Measurements from ENCODE around the gene KIF13A. TPM values are rescaled to one million over a fixed set of nuclear protein-coding genes. Genes with fewer than 3 reads are reported as not detected.

The KIF13A gene
- polyA plus RNA-seq, 1 experiment: 57.7 TPM

DNA sequence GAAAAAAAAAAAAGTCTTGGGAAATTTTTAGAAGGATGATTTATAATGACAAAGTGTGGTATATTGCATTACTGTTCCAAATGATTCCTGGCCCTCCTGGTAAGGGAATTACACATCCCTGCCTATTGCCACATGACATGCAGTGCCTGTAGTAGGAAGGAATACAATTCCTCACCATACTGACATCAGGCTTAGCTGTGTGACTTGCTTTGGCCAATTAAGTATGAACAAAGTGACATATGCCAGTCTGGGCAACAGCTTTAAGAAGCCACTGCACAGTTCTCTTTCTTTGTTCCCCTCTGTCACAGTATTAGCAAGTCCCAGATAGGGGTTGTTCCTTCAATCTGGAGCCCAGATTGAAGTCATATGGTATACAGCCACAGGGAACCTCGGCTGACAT is 100.5 kb downstream of the KIF13A start:
- POLR2A ChIA-PET: interaction anchor here (0.6 kb wide), 1 partner anchor 52 kb away, joined by 11 read pairs; no protein-coding TSS in a partner anchor
- Histone ChIP-seq H3K27ac (ENCODE audit: low read depth, low read length) (no peak overlapping the region), H3K27me3 (ENCODE audit: control insufficient read depth, insufficient read depth, low read length) (no peaks in the 10 kb centered on the region), H3K9me3 (ENCODE audit: control insufficient read depth, insufficient read depth, low read length) (no peaks in the 10 kb centered on the region), H3K4me3 (ENCODE audit: low read depth, low read length) (no peak overlapping the region)
- CTCF ChIA-PET: no interaction called here
- no peak for DNase-seq (ENCODE audit: low read depth, low spot score)
- TF ChIP-seq, protein P1, sequence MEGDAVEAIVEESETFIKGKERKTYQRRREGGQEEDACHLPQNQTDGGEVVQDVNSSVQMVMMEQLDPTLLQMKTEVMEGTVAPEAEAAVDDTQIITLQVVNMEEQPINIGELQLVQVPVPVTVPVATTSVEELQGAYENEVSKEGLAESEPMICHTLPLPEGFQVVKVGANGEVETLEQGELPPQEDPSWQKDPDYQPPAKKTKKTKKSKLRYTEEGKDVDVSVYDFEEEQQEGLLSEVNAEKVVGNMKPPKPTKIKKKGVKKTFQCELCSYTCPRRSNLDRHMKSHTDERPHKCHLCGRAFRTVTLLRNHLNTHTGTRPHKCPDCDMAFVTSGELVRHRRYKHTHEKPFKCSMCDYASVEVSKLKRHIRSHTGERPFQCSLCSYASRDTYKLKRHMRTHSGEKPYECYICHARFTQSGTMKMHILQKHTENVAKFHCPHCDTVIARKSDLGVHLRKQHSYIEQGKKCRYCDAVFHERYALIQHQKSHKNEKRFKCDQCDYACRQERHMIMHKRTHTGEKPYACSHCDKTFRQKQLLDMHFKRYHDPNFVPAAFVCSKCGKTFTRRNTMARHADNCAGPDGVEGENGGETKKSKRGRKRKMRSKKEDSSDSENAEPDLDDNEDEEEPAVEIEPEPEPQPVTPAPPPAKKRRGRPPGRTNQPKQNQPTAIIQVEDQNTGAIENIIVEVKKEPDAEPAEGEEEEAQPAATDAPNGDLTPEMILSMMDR (IDR thresholded peaks at IDR 0.05; ENCODE audit: low read depth, low read length): no peak

DNA sequence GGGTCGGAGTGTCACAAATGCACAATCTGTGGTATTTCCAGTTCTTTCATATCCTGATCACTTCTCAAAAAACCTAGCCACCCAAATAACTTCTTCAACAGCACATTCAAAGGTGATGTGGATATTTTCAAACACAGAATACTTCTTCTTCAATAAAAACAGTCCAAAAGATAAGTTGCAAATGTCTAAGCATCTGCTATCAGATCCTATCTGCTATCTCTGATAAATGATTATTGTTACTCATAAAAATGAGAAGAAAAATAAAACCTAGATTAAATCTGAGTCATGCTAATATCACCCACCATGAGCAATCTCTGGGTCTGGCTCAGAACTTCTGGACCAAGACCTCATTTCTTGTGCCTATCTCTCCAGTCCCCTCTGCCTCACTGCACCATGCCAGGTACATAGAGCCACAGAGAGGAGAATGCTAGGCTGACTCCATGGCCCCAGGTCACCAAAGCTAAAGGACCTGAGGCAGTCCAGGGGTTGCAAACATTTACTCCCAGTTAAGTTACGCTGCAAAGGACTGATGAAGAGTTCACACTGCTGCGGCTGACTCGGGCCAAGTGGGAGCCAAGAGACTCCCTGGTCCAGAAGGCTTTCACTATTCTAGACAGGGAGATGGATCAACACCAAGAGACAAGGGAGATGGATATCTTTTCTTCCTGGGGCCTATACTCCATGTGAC is 101.4 kb downstream of the KIF13A start:
- TF ChIP-seq, protein P1 (IDR thresholded peaks at IDR 0.05; ENCODE audit: low read depth, low read length): no peak
- H3K4me3 ChIP-seq (ENCODE audit: low read depth, low read length): no peak overlapping the region
- ChIA-PET CTCF (no interaction called here), POLR2A (no interaction called here)
- H3K9me3 ChIP-seq (ENCODE audit: control insufficient read depth, insufficient read depth, low read length): no peaks in the 10 kb centered on the region
- no peaks in the 10 kb centered on the region for H3K27me3 ChIP-seq (ENCODE audit: control insufficient read depth, insufficient read depth, low read length)
- no peak overlapping the region for H3K27ac ChIP-seq (ENCODE audit: low read depth, low read length)
- no peak for DNase-seq (ENCODE audit: low read depth, low spot score)

DNA sequence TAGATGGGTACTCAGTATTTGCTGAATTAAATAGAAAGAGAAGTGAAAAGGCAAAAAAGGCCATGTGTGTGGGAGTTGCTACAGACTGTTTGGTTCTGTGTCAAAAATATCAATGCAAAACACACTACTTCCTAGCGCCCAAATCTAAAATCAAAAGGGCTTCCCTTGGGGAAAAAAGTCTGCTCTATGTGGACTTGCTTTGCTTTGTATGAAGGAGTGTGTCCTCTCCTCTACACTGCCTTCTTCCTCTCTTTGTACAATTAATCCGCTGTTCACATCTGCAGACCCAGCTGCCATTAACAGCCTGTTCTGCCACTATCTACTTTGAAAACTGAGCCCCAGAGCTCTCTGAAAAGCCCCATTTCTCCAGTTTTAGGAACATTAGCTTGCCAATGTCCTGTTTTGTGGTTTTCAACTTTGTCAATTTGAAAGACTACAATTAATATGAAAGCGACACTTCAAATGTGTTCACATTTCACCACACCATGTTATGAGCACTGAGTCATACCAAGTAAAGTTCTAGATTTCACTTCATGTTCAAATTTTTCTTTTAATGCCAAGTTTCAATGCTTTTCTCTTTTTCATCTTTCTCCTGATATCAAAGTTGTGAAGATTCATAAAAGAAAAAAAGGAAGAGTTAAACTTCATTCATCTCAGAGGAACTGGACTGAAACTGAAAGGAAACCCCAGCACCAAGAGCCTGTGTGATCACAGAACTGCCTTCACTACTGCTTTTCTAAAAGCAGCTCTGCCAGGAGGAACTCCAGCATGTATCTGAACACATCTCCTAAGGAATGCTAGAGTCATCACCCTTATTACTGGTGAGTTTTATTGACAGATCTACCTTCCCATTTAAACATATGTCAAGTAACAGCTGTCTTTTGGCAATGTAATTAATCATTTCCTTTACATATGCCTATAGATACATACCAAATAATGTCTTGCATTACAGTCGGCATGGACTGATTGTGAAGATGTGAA is 102.6 kb downstream of the KIF13A start:
- ChIA-PET CTCF (no interaction called here), POLR2A (interaction anchor here (0.8 kb wide), 1 partner anchor 21 kb away, joined by 4 read pairs; no protein-coding TSS in a partner anchor)
- no peak for DNase-seq (ENCODE audit: low read depth, low spot score)
- Histone ChIP-seq H3K4me3 (ENCODE audit: low read depth, low read length) (no peak overlapping the region), H3K27ac (ENCODE audit: low read depth, low read length) (no peak overlapping the region), H3K27me3 (ENCODE audit: control insufficient read depth, insufficient read depth, low read length) (no peaks in the 10 kb centered on the region), H3K9me3 (ENCODE audit: control insufficient read depth, insufficient read depth, low read length) (no peaks in the 10 kb centered on the region)
- TF ChIP-seq, protein P1 (IDR thresholded peaks at IDR 0.05; ENCODE audit: low read depth, low read length): no peak

DNA sequence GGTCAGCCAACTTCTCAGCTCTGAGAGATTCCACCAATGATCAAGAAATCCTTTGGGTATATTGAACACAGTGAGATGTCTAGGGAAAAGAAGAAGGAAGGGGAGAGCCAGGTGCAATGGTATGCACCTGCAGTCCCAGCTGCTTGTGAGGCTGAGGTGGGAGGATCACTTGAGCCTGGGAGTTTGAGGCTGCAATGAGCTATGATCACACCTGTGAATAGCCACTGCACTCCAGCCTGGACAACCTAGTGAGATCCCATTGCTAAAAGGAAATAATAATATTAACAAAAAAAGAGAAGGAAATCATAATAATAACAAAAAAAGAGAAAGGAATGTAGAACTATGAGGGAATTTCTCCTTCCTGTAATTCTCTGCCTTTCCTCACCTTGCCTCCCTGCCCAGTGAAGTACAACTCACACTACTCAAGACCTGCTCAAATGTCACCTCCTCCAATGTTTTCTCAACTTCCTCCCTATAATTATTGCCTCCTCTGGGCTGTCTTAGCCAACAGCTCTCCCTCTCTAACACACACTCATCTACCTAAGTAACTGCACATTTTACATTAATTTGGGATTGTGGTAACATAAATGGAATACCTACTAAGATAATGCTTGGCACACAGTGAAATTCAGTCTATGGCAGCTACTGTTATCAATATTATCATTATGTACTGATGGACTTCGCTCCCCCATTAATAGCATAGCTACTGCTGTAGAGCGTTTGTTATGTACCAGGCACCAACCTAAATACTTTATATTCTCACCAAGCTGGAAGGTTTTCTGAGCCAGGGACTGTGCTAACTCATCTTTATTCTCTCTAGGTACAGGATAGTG is 103.6 kb downstream of the KIF13A start:
- TF ChIP-seq, protein P1 (IDR thresholded peaks at IDR 0.05; ENCODE audit: low read depth, low read length): no peak
- no peak for DNase-seq (ENCODE audit: low read depth, low spot score)
- H3K4me3 ChIP-seq (ENCODE audit: low read depth, low read length): no peak overlapping the region
- H3K9me3 ChIP-seq (ENCODE audit: control insufficient read depth, insufficient read depth, low read length): no peaks in the 10 kb centered on the region
- POLR2A ChIA-PET: no interaction called here
- CTCF ChIA-PET: no interaction called here
- no peaks in the 10 kb centered on the region for H3K27me3 ChIP-seq (ENCODE audit: control insufficient read depth, insufficient read depth, low read length)
- no peak overlapping the region for H3K27ac ChIP-seq (ENCODE audit: low read depth, low read length)
